ENCODE data around the gene KRT14.
A peak's percentile ranks its signal among the peaks of the same experiment; 100 is the strongest.
"Not testable (repeated sequence)": the region's sequence is repeated elsewhere in the genome, so short reads cannot be mapped to it uniquely, and the experiment has no call there.

KRT14 gene

DNA sequence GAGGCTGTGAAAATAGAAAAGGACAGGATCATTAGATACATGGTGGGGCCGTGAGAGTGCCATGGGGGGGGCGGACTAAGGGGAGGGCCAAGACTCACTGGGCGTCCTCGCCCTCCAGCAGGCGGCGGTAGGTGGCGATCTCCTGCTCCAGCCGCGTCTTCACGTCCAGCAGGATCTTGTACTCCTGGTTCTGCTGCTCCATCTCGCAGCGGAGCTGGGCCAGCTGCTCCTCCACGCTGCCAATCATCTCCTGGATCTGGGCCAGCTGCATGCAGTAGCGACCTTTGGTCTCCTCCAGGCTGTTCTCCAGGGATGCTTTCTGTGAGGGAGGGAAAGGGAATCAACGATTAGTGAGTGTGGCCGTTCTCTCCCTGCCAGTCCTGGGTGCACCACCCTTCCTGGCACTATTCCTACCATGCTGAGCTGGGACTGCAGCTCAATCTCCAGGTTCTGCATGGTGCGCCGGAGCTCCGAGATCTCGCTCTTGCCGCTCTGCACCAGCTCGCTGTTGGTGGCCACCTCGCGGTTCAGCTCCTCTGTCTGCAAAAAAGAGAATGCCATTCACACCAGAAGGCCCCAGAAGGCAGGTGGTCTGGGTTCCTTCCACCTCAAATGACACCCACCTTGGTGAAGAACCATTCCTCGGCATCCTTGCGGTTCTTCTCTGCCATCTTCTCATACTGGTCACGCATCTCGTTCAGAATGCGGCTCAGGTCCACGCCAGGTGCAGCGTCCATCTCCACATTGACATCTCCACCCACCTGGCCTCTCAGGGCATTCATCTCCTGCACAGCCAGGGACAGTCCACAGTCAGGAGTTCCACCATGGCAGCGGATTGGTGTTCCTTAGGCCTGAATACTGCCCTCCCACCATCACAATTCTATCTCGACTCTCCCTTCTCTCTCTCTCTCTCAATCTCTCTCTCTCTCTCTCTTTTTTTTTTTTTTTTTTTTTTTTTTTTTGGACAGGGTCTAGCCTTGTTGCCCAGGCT, 3.3 kb downstream of the KRT14 start:
- no CpG with 5 or more reads among the region's 33 CpGs for WGBS, 2 donors (ENCODE audit: extremely low coverage in 2 of 2, insufficient read length in 2 of 2, insufficient replicate concordance in 1 of 2)
- Histone ChIP-seq H2BK120ac (ENCODE audit: low read depth, low read length) (no peak overlapping the region), H3K79me1 (ENCODE audit: low read depth, low read length) (peaks cover 2% of the 10 kb centered on the region), H3K27me3 (ENCODE audit: control insufficient read depth in 3 of 3, insufficient read depth in 3 of 3, low read depth in 1 of 3, low read length in 3 of 3) (no peaks in the 10 kb centered on the region), H3K4me3 (ENCODE audit: low read length in 2 of 2) (no peak overlapping the region), H4K8ac (ENCODE audit: low read depth, low read length) (no peak overlapping the region), H3K9ac (ENCODE audit: low read depth, low read length, poor library complexity) (no peak overlapping the region), H3K23ac (ENCODE audit: low read depth, low read length, poor library complexity) (peak overlapping the region; percentile 17), H3K36me3 (replicated peaks in 1 of 2; ENCODE audit: control insufficient read depth in 2 of 2, insufficient read depth in 2 of 2, low read length in 2 of 2) (no peaks in the 10 kb centered on the region), H3K4ac (ENCODE audit: low read length) (no peak overlapping the region), H2AK5ac (ENCODE audit: low read depth, low read length) (no peak overlapping the region), H3K4me2 (ENCODE audit: insufficient read depth, low read length, poor library complexity, severe bottlenecking) (no peak overlapping the region), H2BK5ac (ENCODE audit: low read length) (no peak overlapping the region), H3K14ac (ENCODE audit: low read length) (peak overlapping the region; percentile 63), H3K4me1 (ENCODE audit: control insufficient read depth in 2 of 2, insufficient read depth in 1 of 2, low read depth in 1 of 2, low read length in 2 of 2) (peaks cover 0 to 5% of the 10 kb centered on the region in 2 donors), H3K9me3 (replicated peaks in 1 of 2; ENCODE audit: control insufficient read depth in 2 of 2, insufficient read depth in 1 of 2, low read depth in 1 of 2, low read length in 2 of 2) (no peaks in the 10 kb centered on the region), H3K27ac (replicated peaks; ENCODE audit: low read length) (no peak overlapping the region), H2BK15ac (ENCODE audit: low read length) (no peak overlapping the region), H3K18ac (ENCODE audit: low read length) (no peak overlapping the region), H2BK12ac (ENCODE audit: low read length) (peak overlapping the region; percentile 65), H2AFZ (ENCODE audit: low read length) (no peak overlapping the region), H4K91ac (ENCODE audit: low read depth, low read length, poor library complexity) (no peak overlapping the region)
- no peak for DNase-seq (ENCODE audit: low spot score)

DNA sequence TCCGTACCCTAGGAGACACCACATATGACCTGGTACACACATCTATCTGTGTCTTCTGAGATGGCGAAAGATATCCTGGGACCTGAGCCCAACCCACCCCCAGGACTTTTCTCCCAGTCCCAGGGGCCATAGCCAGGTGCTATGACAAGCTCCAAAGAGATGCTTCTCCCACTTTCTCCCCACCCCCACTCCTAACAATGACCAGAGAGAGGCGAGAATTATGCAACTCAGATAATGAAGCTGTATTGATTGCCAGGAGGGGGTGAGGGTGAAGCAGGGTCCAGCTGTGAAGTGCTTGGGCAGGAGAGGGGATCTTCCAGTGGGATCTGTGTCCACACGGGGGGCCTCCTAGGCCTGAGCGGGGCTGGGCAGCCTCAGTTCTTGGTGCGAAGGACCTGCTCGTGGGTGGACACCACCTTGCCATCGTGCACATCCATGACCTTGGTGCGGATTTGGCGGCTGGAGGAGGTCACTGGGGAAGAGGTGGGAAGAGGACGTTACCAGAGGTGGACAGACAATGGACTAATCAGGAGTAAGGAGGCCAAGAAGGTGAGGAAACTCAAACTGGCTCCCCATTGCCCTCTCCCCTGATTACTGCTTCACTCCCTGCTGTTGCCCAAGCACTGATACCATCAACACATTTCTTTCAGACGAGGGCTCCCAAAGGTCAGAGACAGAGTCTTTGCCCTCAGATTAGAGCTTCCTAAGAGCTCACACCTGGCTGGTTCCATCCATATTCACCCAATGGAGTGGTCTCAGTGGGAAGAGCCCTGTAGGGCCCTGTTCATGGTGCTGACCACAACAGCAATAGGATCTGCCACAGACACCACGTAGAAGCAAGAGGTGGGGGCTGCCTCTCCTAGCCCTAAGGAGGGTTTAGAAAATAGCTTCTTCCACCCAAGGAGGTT, 4.4 kb downstream of the KRT14 start:
- not testable (repeated sequence) for H2BK5ac ChIP-seq (ENCODE audit: low read length); H3K4ac ChIP-seq (ENCODE audit: low read length); H2BK12ac ChIP-seq (ENCODE audit: low read length); H3K23ac ChIP-seq (ENCODE audit: low read depth, low read length, poor library complexity); H3K36me3 ChIP-seq (replicated peaks in 1 of 2; ENCODE audit: control insufficient read depth in 2 of 2, insufficient read depth in 2 of 2, low read length in 2 of 2); H4K8ac ChIP-seq (ENCODE audit: low read depth, low read length); H4K91ac ChIP-seq (ENCODE audit: low read depth, low read length, poor library complexity); H3K79me1 ChIP-seq (ENCODE audit: low read depth, low read length); H2AFZ ChIP-seq (ENCODE audit: low read length); DNase-seq (ENCODE audit: low spot score); H2BK120ac ChIP-seq (ENCODE audit: low read depth, low read length); H3K4me3 ChIP-seq (ENCODE audit: low read length in 2 of 2); H3K9me3 ChIP-seq (replicated peaks in 1 of 2; ENCODE audit: control insufficient read depth in 2 of 2, insufficient read depth in 1 of 2, low read depth in 1 of 2, low read length in 2 of 2); H3K27me3 ChIP-seq (ENCODE audit: control insufficient read depth in 3 of 3, insufficient read depth in 3 of 3, low read depth in 1 of 3, low read length in 3 of 3); H3K4me2 ChIP-seq (ENCODE audit: insufficient read depth, low read length, poor library complexity, severe bottlenecking); H3K4me1 ChIP-seq (ENCODE audit: control insufficient read depth in 2 of 2, insufficient read depth in 1 of 2, low read depth in 1 of 2, low read length in 2 of 2); H3K14ac ChIP-seq (ENCODE audit: low read length); H2BK15ac ChIP-seq (ENCODE audit: low read length); H3K18ac ChIP-seq (ENCODE audit: low read length); H2AK5ac ChIP-seq (ENCODE audit: low read depth, low read length); H3K27ac ChIP-seq (replicated peaks; ENCODE audit: low read length); H3K9ac ChIP-seq (ENCODE audit: low read depth, low read length, poor library complexity)
- no CpG with 5 or more reads among the region's 13 CpGs for WGBS, 2 donors (ENCODE audit: extremely low coverage in 2 of 2, insufficient read length in 2 of 2, insufficient replicate concordance in 1 of 2)

DNA sequence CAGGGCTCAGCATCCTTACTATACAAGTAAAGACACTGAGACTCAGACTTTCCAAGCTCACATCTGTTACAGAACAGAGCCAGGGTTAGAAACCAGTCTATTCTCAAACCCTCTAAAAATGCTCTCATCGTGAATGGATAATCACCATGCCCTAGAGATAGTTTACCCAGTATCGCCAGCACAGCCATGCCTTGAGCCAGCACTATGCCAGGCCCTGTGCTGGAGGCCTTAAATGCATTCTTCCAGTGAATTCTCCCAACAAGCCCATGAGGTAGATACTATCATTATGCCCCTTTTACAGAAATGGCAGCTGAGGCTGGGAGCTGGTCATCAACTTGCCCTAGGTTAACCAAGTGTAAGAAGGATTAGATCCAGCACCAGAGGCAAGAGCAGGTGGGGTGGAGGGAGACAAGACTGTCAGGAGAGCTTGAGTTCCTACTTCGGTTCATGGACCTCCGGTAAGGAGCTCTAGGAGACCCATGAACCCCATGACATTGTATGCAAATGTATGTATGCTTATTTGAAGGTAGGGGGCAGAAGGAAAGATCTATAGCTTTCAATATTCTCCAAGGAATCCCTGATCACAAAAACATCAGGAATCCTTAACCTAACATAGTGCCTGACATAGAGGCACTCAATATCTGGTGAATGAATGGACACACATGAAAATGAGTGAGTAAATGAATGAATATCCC, 5.2 kb downstream of the KRT14 start:
- Histone ChIP-seq H3K27ac (replicated peaks; ENCODE audit: low read length) (no peak overlapping the region), H2AK5ac (ENCODE audit: low read depth, low read length) (no peak overlapping the region), H3K9me3 (replicated peaks in 1 of 2; ENCODE audit: control insufficient read depth in 2 of 2, insufficient read depth in 1 of 2, low read depth in 1 of 2, low read length in 2 of 2) (no peaks in the 10 kb centered on the region), H2AFZ (ENCODE audit: low read length) (no peak overlapping the region), H2BK5ac (ENCODE audit: low read length) (no peak overlapping the region), H3K4me2 (ENCODE audit: insufficient read depth, low read length, poor library complexity, severe bottlenecking) (no peak overlapping the region), H3K79me1 (ENCODE audit: low read depth, low read length) (no peaks in the 10 kb centered on the region), H3K27me3 (ENCODE audit: control insufficient read depth in 3 of 3, insufficient read depth in 3 of 3, low read depth in 1 of 3, low read length in 3 of 3) (no peaks in the 10 kb centered on the region), H4K8ac (ENCODE audit: low read depth, low read length) (no peak overlapping the region), H3K4me3 (ENCODE audit: low read length in 2 of 2) (no peak overlapping the region), H3K14ac (ENCODE audit: low read length) (no peak overlapping the region), H3K23ac (ENCODE audit: low read depth, low read length, poor library complexity) (no peak overlapping the region), H3K36me3 (replicated peaks in 1 of 2; ENCODE audit: control insufficient read depth in 2 of 2, insufficient read depth in 2 of 2, low read length in 2 of 2) (no peaks in the 10 kb centered on the region), H2BK12ac (ENCODE audit: low read length) (no peak overlapping the region), H3K4me1 (ENCODE audit: control insufficient read depth in 2 of 2, insufficient read depth in 1 of 2, low read depth in 1 of 2, low read length in 2 of 2) (peaks cover 0 to 5% of the 10 kb centered on the region in 2 donors), H4K91ac (ENCODE audit: low read depth, low read length, poor library complexity) (no peak overlapping the region), H3K9ac (ENCODE audit: low read depth, low read length, poor library complexity) (no peak overlapping the region), H3K4ac (ENCODE audit: low read length) (no peak overlapping the region), H3K18ac (ENCODE audit: low read length) (no peak overlapping the region), H2BK15ac (ENCODE audit: low read length) (no peak overlapping the region), H2BK120ac (ENCODE audit: low read depth, low read length) (no peak overlapping the region)
- no CpG with 5 or more reads among the region's 4 CpGs for WGBS, 2 donors (ENCODE audit: extremely low coverage in 2 of 2, insufficient read length in 2 of 2, insufficient replicate concordance in 1 of 2)
- no peak for DNase-seq (ENCODE audit: low spot score)

Data from neuronal stem cell (in vitro differentiated cells).